ENCODE measurements around the gene LPCAT1. TPM values are rescaled to one million over a fixed set of nuclear protein-coding genes. Genes with fewer than 3 reads are reported as not detected.

LPCAT1 gene
- total and polyA plus RNA-seq, 2 of the 13 experiments (the other 11 are each of a cell fraction or from before 2014, with no cell fraction given): 29.8 to 90.6 TPM

DNA sequence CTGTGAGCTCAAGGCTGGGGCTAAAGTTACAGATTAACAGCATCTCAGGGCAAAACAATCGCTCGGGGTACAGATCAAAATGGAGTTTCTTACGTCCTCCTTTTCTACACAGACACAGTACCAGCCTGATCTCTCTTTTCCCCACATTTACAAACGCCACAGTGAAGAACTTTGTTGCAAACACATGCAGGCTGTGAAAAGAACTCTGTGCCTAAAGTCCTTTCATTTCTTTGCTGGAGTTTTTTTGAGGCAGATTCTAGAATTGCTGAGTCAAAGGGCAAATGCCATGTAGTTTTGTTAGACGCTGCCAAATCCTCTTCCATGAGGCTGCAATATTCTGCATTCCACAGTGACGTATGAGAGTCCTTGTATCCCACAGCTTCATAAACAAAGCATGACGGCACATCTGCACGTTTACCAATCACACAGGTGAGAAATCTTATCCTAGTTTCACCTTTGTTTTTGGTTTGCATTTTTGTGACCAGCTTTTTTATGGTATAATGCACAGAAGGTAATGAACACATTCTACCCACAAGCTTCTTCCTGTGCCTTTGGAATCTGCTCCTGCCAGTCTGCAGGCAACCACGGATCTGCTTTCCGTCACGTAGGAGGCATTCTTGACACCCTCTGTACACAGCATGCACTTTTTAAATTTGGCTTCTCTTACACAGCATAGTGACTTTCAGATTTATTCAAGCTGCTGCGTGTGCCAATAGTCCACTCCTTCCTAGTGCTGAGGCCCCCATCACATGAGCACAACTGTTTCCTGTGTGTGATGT, 44.6 kb upstream of the LPCAT1 start (continued):
- TF ChIP-seq KLF11 (CRISPR knock-in tag; IDR thresholded peaks at IDR 0.05): no peak
- TF ChIP-seq SAP130 (CRISPR knock-in tag; IDR thresholded peaks at IDR 0.05; ENCODE audit: low read depth): peak; percentile 75
- TF ChIP-seq SMAD3 (CRISPR knock-in tag; IDR thresholded peaks at IDR 0.05): 0 out of 2 replicates have a peak, but pooled peaks have one; percentile 25
- TF ChIP-seq, protein P1, sequence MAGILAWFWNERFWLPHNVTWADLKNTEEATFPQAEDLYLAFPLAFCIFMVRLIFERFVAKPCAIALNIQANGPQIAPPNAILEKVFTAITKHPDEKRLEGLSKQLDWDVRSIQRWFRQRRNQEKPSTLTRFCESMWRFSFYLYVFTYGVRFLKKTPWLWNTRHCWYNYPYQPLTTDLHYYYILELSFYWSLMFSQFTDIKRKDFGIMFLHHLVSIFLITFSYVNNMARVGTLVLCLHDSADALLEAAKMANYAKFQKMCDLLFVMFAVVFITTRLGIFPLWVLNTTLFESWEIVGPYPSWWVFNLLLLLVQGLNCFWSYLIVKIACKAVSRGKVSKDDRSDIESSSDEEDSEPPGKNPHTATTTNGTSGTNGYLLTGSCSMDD (CRISPR knock-in tag; IDR thresholded peaks at IDR 0.05): no peak
- TF ChIP-seq ZNF672 (CRISPR knock-in tag; IDR thresholded peaks at IDR 0.05): no peak
- TF ChIP-seq, protein P2, sequence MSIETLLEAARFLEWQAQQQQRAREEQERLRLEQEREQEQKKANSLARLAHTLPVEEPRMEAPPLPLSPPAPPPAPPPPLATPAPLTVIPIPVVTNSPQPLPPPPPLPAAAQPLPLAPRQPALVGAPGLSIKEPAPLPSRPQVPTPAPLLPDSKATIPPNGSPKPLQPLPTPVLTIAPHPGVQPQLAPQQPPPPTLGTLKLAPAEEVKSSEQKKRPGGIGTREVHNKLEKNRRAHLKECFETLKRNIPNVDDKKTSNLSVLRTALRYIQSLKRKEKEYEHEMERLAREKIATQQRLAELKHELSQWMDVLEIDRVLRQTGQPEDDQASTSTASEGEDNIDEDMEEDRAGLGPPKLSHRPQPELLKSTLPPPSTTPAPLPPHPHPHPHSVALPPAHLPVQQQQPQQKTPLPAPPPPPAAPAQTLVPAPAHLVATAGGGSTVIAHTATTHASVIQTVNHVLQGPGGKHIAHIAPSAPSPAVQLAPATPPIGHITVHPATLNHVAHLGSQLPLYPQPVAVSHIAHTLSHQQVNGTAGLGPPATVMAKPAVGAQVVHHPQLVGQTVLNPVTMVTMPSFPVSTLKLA (IDR thresholded peaks at IDR 0.05): peak; percentile 31; the same call in 1 of the 2 replicates
- no peak for TF ChIP-seq DR1 (CRISPR knock-in tag; IDR thresholded peaks at IDR 0.05)
- TF ChIP-seq KAT8 (CRISPR knock-in tag; IDR thresholded peaks at IDR 0.05): peak; percentile 22; the same call in 1 of the 2 replicates
- TF ChIP-seq, protein P3, sequence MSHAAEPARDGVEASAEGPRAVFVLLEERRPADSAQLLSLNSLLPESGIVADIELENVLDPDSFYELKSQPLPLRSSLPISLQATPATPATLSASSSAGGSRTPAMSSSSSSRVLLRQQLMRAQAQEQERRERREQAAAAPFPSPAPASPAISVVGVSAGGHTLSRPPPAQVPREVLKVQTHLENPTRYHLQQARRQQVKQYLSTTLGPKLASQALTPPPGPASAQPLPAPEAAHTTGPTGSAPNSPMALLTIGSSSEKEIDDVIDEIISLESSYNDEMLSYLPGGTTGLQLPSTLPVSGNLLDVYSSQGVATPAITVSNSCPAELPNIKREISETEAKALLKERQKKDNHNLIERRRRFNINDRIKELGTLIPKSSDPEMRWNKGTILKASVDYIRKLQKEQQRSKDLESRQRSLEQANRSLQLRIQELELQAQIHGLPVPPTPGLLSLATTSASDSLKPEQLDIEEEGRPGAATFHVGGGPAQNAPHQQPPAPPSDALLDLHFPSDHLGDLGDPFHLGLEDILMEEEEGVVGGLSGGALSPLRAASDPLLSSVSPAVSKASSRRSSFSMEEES (CRISPR knock-in tag; IDR thresholded peaks at IDR 0.05): peak; percentile 17; the same call in 1 of the 2 replicates
- TF ChIP-seq KDM5A (IDR thresholded peaks at IDR 0.05; ENCODE audit: borderline replicate concordance, low read length): no peak
- TF ChIP-seq ZNF225 (CRISPR knock-in tag; IDR thresholded peaks at IDR 0.05): no peak
- TF ChIP-seq CEBPG (CRISPR knock-in tag; IDR thresholded peaks at IDR 0.05): peak; percentile 29; the same call in 1 of the 2 replicates
- TF ChIP-seq, protein P4, sequence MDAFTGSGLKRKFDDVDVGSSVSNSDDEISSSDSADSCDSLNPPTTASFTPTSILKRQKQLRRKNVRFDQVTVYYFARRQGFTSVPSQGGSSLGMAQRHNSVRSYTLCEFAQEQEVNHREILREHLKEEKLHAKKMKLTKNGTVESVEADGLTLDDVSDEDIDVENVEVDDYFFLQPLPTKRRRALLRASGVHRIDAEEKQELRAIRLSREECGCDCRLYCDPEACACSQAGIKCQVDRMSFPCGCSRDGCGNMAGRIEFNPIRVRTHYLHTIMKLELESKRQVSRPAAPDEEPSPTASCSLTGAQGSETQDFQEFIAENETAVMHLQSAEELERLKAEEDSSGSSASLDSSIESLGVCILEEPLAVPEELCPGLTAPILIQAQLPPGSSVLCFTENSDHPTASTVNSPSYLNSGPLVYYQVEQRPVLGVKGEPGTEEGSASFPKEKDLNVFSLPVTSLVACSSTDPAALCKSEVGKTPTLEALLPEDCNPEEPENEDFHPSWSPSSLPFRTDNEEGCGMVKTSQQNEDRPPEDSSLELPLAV (CRISPR knock-in tag; conservative IDR thresholded peaks at IDR 0.05; ENCODE audit: low read depth): no peak
- TF ChIP-seq, protein P5, sequence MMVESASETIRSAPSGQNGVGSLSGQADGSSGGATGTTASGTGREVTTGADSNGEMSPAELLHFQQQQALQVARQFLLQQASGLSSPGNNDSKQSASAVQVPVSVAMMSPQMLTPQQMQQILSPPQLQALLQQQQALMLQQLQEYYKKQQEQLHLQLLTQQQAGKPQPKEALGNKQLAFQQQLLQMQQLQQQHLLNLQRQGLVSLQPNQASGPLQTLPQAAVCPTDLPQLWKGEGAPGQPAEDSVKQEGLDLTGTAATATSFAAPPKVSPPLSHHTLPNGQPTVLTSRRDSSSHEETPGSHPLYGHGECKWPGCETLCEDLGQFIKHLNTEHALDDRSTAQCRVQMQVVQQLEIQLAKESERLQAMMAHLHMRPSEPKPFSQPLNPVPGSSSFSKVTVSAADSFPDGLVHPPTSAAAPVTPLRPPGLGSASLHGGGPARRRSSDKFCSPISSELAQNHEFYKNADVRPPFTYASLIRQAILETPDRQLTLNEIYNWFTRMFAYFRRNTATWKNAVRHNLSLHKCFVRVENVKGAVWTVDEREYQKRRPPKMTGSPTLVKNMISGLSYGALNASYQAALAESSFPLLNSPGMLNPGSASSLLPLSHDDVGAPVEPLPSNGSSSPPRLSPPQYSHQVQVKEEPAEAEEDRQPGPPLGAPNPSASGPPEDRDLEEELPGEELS (CRISPR knock-in tag; IDR thresholded peaks at IDR 0.05): peak; percentile 73
- TF ChIP-seq POLR2G (IDR thresholded peaks at IDR 0.05; ENCODE audit: low read depth, low read length): peak; percentile 61
- TF ChIP-seq ZNF792 (CRISPR knock-in tag; IDR thresholded peaks at IDR 0.05): no peak
- TF ChIP-seq, protein P6, sequence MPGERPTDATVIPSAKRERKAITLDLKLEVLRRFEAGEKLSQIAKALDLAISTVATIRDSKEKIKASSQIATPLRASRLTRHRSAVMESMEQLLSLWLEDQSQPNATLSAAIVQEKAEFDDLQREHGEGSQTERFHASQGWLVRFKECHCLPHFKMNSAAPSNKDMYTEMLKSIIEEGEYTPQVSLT (CRISPR knock-in tag; IDR thresholded peaks at IDR 0.05; ENCODE audit: borderline replicate concordance, low read depth): no peak
- TF ChIP-seq ZNF567 (CRISPR knock-in tag; IDR thresholded peaks at IDR 0.05; ENCODE audit: borderline replicate concordance): 0 out of 2 replicates have a peak, but pooled peaks have one; percentile 57
- TF ChIP-seq POLR2A (IDR thresholded peaks at IDR 0.05; ENCODE audit: insufficient read depth in 1 of 2, low read depth in 2 of 2, low read length in 2 of 2): no peak
- TF ChIP-seq FOXK2 (IDR thresholded peaks at IDR 0.05): peak; percentile 82
- TF ChIP-seq PITX1 (CRISPR knock-in tag; IDR thresholded peaks at IDR 0.05): peak; percentile 70; the same call in 1 of the 2 replicates

Data from HepG2 (cell line).